ENCODE data around the gene CACNA2D4. TPM values are rescaled to one million over a fixed set of nuclear protein-coding genes. Genes with fewer than 3 reads are reported as not detected.

The CACNA2D4 gene
- total and polyA plus RNA-seq, 2 donors (not counting 3 experiments of a cell fraction or from before 2014, with no cell fraction given) = 0.58 to 0.73 TPM

DNA sequence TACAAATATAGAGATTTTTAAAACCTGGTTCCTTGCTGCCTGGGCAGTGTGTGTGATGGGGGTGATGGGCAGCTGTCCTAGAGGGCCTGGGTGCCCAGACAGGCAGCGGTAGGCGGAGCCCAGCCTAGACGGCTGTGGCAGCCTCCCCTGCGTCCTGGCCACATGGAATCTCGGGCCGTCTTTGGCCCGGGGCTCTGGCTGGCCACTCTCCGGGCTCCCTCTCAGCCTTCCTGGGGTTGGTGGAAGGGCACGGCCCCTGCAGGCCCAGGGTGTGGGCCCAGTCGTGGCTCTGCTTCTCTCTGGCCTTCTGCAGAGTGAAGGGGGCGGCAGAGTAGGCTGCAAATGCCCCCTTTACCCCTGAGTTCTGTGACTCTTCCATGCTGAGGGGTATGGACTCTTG is 95.8 kb downstream of the CACNA2D4 start:
- ChIA-PET POLR2A (no interaction called here), CTCF (interaction anchor here (1.5 kb wide), 1 partner anchor 117 kb away, joined by 4 read pairs; no protein-coding TSS in a partner anchor)
- no peak for TF ChIP-seq POLR2A (IDR thresholded peaks at IDR 0.05; ENCODE audit: low read depth, low read length)
- no peak for TF ChIP-seq POLR2AphosphoS5 (IDR thresholded peaks at IDR 0.05; ENCODE audit: insufficient read depth, low read depth, low read length)
- no peak for TF ChIP-seq GATA2 (IDR thresholded peaks at IDR 0.05; ENCODE audit: insufficient read depth, insufficient read length, low read depth, low read length)
- TF ChIP-seq MYC (IDR thresholded peaks at IDR 0.05; ENCODE audit: low read depth, low read length) = no peak
- no peak for TF ChIP-seq FOS (IDR thresholded peaks at IDR 0.05; ENCODE audit: borderline replicate concordance, insufficient read depth, low read length)
- TF ChIP-seq MAX (IDR thresholded peaks at IDR 0.05; ENCODE audit: insufficient read depth, insufficient read length) = no peak
- TF ChIP-seq JUN (IDR thresholded peaks at IDR 0.05; ENCODE audit: borderline replicate concordance, insufficient read depth, insufficient read length, low read depth) = no peak
- TF ChIP-seq EZH2 (IDR thresholded peaks at IDR 0.05; ENCODE audit: borderline replicate concordance, low read depth, low read length, severe bottlenecking) = no peak
- TF ChIP-seq CTCF (IDR thresholded peaks at IDR 0.05; ENCODE audit: extremely low read depth in 1 of 2, insufficient read depth in 1 of 2, low read depth in 1 of 2, low read length in 2 of 2) = no peak
- Histone ChIP-seq H3K9me3 (replicated peaks; ENCODE audit: control insufficient read depth, insufficient read depth, low read length) (no peaks in the 10 kb centered on the region), H3K27me3 (ENCODE audit: control insufficient read depth in 2 of 2, insufficient read depth in 2 of 2, low read length in 2 of 2) (peaks cover 29 to 30% of the 10 kb centered on the region in 2 experiments), H2AFZ (ENCODE audit: low read depth, low read length) (no peak overlapping the region), H3K4me1 (ENCODE audit: control insufficient read depth, extremely low read depth, insufficient read depth, low read length) (no peaks in the 10 kb centered on the region), H3K79me2 (ENCODE audit: control insufficient read depth, insufficient read depth, low read length) (no peaks in the 10 kb centered on the region), H4K20me1 (replicated peaks; ENCODE audit: control insufficient read depth, extremely low read depth, insufficient read depth, low read length) (no peaks in the 10 kb centered on the region), H3K4me3 (replicated peaks in 1 of 3; ENCODE audit: insufficient read depth in 1 of 3, low read depth in 1 of 3, low read length in 3 of 3) (no peak overlapping the region), H3K27ac (ENCODE audit: insufficient read depth, low read depth, low read length) (no peak overlapping the region), H3K9ac (replicated peaks; ENCODE audit: extremely low read depth, insufficient read depth, low read length) (no peak overlapping the region), H3K4me2 (ENCODE audit: insufficient read depth, low read length) (no peak overlapping the region), H3K36me3 (ENCODE audit: control insufficient read depth in 2 of 2, extremely low read depth in 1 of 2, insufficient read depth in 2 of 2, low read length in 2 of 2) (no peaks in the 10 kb centered on the region), H3K9me1 (replicated peaks; ENCODE audit: control insufficient read depth, extremely low read depth, insufficient read depth, low read length) (no peaks in the 10 kb centered on the region)
- DNase-seq (ENCODE audit: low read depth, low spot score) = no peak
- dilution Hi-C loops (cut with MboI; ENCODE audit: extremely low pct_ligation_motif_present, low sequenced_read_pairs) (no loop called here), intact Hi-C loops (cut with micrococcal nuclease) (no loop called here)
- no peak for FAIRE-seq
- no TSS peak for BruUV-seq (replicated peaks)

Measured in endothelial cell of umbilical vein (primary cell).